Fibroblast of skin of back (primary cell): Measurements from ENCODE around the gene CYTH3.
"Not testable (repeated sequence)": the region's sequence is repeated elsewhere in the genome, so short reads cannot be mapped to it uniquely, and the experiment has no call there.

Experiments used
- DNase-seq: peaks from one replicate; pipeline ENCODE4 v3.0.0-alpha.2; 2013

The CYTH3 gene

DNA sequence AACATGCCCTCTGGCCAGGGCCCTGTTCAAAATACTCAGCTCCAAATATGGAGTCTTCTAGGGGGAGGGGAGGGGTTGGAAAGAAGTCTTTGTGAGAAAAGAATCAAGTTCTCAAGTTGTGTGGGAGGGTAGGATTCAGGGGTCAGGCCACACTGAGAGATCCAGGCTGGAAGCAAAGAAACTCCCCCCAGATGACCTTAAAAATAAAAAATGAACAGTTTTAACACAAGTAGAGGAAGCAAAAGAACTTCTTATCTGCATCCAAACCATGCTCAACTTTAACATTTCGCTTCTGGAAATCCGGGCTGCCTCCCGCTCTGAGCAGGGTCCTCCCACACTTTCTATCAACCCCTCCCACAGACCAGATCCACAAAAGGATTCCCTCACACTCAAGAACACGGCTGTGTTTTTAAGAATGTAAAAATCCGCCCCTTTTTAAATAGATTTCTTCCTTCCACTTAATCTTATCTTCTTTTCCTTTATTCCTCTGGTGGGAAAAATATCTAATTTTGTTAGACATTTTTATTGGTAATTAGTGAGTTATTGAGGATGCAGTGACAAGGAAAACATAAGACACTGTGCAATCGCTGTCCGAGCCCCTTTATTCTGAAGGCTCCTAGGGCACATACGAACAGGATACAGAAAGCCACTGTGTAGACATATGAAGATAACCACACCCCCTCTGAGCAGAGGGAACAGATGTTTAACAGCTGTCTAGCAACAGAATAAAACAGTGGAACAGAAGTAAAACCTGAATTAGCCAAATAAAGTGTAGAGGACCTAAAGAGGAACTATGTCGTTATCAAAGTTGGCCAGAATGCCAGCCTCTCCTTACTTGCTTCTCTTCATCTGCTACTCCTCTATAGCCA lies 43.8 kb downstream of the CYTH3 start:
- DNase-seq, result peak; percentile 46

DNA sequence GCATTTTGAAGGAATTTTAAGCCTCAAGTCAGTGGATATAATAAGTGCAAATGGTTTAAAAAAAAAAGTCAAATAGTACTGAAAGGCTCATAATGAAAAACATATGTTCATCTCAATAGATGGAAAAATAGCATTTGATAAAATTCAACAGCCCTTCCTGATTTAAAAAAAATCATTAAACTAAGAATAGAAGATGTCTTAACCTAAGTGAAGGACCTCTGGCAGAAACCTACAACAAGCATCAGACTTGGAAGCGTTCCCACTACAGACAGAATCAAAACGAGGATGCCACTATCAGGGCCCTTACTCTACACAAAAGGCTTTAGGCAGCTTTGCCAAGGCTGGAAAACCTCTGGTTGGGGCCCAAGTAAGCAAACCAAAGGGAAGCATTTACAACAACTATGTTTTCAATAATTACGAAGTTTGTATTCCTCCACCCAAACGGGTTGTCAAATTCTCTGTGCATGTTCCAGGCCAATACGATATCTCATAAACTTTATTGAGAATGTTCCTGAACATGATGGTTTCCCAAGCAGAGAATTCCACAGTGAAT lies 45.1 kb downstream of the CYTH3 start:
- peak; percentile 67 for DNase-seq

DNA sequence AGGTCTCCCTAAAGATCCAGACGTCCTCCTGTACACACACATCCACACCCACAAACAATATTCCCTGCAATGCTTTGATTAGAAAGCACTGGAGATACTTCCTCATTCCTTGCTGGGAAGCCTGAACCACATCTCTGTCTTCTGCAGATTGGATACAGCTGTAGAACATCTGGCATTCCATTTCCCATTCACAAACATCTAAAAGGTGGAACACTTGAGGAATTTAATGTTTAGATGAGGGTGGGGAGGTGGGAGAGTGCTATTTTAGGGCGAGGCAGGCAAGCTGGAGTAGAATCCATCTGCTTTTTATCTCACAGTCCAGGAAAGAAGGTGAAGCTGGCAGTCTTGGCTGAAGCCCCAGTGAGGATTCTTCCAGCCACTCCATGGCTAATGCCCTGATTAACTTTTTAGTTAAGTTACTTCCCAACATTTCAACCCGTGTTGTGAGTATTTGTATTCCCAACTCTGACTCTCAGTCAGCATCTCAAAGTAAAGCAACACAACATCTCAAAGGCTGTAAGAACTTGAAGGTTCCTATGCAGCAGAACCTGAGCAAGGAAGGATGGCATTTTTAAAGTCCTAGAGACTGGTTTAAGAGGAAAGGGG lies 46.1 kb downstream of the CYTH3 start:
- DNase-seq, result peak; percentile 73

DNA sequence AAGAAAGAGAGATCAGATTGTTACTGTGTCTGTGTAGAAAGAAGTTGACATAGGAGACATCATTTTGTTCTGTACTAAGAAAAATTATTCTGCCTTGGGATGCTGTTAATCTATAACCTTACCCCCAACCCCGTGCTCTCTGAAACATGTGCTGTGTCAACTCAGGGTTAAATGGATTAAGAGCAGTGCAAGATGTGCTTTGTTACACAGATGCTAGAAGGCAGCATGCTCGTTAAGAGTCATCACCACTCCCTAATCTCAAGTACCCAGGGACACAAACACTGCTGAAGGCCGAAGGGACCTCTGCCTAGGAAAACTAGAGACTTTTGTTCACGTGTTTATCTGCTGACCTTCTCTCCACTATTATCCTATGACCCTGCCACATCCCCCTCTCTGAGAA lies 49.0 kb downstream of the CYTH3 start:
- not testable (repeated sequence) for DNase-seq

DNA sequence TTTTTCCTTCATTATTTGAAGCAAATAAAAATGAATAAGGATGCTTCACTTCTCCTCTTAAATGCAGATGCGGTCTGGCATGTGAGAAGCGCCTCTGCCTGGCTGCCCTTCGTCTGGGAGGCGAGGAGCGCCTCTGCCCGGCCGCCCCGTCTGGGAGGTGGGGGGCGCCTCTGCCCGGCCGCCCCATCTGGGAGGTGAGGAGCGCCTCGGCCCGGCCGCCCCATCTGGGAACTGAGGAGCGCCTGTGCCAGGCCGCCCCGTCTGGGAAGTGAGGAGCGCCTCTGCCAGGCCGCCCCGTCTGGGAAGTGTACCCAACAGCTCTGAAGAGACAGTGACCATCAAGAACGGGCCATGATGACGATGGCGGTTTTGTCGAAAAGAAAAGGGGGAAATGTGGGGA lies 49.4 kb downstream of the CYTH3 start:
- DNase-seq, result not testable (repeated sequence)

DNA sequence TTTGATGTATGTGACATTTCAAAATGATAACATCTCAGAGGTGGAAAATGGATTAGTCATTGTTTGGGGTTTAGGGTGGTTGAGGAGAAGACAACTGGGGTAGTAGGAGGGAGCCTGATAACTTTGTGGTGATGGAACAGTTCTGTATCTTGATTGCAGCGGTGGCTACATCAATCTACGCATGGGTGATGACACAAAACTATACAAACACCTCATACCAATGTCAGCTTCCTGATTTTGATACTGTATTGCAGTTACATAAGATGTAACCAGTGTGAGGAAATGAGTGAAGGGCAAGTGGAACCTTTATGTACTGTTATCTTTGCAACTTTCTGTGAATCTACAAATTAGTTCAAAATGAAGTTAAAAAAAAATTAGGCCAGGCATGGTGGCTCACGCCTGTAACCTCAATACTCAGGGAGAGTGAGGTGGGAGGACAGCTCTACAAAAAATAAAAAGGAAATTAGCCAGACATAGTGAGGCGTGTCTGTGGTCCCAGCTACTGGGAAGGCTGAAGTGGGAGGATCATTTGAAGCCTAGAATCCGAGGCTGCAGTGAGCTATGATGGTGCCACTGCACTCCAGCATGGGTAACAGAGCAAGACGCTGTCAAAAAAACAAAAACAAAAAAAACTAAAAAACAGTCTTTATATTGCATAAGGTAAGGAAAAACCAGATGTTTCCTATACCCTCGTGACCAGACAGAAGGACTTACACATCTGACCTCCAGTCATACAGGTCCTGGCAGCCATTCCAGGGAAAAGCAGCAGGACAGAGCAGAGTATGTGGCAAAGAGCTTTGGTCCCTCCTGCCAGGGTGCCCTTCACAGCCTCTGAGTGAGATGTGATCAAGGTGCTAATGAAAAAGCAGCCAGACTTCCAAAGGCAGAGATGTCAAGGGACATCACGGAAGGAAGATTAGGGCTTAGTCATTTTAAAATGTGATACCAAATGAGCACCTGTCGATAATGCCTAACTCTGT lies 50.8 kb downstream of the CYTH3 start:
- DNase-seq, result no peak

DNA sequence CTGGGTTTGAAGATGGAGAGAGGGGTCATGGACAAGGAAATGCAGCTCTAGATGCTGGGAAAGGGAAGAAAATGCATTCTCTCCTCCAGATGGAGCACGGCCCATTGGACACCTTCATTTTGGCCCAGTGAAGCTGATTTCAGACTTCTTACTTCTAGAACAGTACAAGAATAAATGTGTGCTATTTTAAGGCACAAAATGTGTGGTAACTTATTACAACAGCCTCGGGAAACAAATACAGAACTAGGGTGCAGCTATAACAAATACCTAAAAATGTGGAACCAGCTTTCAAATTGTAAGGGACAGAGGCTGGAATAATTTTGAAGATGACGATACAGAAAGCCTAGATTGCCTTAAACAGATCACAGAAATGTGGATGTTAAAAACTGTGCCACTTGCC lies 54.1 kb downstream of the CYTH3 start:
- DNase-seq, result no peak

DNA sequence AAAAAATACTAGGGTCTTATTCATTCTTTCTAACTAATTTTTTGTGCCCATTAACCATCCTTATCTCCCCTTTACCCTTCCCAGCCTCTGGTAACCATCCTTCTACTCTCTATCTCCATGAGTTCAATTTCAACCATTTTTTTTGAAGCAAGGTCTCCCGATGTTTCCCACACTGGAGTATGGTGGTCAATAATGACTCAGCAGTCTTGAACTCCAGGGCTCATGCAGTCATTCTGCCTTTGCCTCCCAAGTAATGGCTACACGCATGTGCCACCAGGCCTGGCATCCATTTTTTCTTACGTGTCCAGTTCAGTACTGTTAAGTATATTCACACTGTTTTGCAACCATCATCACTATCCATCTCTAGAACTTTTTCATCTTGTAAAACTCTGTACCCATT lies 60.4 kb downstream of the CYTH3 start:
- DNase-seq, result no peak

DNA sequence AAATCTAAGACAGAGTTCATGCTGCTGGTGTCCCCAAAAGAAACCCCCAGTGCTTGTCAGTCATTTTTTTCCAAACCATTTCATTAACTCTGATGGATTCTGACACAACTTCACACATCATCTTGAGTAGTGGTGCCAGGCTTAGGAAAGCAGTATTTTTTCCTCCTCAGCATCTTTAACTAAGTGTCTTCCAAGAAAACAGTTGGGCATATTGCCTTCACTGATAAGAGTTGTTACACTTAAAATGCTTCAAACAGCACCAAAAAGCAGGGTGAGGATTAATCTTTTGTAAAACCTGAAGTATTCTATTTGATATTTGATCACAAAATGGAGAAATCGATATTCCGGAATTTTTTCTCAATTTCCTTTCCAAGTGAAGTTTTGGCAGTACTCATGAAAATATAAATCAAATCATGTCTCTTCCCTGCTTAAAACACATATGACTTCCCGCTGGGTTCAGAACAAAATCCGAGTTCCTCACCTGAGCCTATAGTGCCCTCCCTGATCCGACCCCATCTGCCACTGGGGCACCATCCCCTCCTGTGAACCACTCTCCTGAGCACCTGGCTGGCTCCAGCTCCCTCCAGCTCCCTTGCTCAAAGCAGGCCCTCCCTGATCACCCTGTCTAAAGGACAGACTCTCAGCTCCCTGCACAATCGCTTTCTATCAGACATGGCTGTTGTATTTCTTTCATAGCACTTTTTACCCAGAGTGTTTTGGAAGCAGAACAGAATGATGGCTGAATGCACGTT lies 61.6 kb downstream of the CYTH3 start:
- no peak for DNase-seq

DNA sequence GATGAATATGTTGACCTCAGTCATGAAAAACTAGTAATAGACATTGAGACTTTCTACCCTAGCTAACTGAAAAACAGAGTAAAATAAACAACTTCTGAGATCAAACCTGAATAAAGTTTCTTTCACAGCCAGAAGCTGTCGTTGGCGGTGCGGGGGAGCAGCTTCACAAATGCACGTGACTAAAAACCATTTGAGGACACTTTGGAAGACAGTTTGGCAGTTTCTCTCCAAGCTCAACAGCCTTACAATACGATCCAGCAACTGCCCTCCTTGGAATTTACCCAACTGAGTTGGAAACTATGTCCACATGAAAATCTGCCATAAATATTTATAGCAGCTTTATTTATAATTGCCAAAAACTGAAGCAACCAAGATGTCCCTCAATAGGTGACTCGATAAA lies 63.1 kb downstream of the CYTH3 start:
- no peak for DNase-seq

DNA sequence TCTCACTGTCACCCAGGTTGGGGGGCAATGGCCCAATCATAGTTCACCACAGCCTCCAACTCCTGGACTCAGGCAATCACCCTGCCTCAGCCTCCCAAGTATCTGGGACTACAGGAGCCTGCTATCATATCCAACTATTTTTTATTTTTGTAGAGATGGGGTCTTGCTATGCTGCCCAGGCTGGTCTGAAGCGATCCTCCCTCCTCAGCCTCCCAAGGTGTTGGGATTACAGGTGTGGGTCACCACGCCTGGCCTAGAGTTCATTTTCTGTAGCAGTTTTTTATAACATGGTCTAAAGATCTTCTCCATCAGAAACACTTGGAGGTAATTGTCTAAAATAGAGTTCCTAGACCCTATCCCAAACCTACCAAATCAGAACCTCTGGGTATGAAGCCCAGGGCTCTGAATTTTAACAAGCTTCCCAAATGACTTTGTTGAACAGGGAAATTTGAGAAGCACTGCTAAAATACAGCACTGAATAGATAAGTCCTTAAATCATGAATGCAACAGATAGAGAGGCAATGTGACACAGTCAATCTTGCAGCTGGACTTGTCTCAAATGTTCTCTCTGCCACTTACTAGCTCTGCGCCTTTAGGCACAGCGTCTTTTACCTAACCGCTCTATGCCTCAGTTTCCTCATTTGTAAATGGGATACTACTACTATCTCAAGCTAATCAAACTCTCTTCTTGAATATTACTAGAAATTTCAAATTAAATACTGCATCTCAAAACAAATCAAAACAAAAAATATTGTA lies 63.7 kb downstream of the CYTH3 start:
- DNase-seq, result no peak

DNA sequence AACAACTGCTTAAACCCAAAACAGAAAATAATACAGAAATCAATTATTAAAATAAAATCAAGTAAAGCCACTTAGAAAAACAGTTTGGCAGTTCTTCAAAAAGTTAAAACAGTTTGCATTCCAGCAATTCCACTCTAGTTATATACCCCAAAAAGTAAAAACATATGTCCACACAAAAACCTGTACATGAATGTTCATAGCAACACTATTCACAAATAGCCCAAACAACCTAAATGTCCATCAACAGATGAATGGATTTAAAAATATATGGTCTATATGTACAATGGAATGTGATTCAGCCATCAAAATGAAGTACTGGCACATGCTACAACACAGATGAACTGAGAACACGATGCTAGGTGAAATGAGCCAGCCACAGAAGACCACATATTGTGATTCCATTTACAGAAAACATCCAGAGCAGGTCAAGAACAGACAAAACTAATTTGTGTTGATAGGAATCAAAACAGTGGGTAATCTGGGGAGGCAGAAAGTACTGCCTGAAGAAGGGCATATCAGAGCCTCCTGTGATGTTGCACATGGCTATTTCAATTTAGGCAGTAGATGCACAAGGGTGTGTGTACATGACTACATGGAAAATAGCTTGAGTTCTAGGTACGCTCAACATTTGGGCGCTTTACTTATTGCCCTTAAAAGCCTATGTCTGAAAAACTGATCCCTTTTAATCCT lies 66.3 kb downstream of the CYTH3 start:
- peak; percentile 60 for DNase-seq

DNA sequence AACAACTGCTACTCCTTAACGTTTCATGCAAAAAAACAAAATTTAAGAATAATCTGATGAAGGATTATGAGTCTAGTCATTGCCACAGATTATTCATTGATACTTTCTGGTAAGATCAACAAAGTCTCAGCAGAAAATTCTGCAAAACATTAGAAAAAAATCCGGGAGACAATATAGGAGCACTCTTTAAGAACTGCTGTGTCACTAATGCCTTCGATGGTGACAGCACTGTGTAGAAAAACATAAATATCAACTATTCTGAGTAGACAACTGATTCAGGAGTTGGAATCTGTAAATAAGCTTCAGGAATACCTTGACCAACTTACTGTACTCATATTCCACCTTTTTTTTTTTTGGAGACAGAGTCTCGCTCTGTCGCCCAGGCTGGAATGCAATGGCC lies 69.0 kb downstream of the CYTH3 start:
- DNase-seq, result no peak

DNA sequence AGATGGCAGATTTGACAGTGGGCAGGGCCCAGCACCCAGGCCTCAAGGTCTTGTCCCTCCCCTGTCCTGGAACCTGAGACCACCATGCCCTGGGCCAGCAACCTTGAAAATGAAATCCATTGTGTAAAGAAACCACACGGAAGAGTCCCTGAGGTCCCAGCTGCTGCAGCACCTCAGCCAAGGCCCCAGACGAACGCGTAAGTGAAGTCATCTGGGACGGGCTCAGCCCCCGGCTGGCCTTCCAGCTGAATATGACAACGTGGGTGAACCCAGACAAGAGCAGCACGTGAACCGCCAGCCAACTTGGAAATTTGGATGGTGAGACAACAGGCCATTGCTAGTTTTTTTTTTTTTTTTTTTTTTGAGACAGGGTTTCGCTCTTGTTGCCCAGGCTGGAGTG lies 70.3 kb downstream of the CYTH3 start:
- DNase-seq, result no peak

DNA sequence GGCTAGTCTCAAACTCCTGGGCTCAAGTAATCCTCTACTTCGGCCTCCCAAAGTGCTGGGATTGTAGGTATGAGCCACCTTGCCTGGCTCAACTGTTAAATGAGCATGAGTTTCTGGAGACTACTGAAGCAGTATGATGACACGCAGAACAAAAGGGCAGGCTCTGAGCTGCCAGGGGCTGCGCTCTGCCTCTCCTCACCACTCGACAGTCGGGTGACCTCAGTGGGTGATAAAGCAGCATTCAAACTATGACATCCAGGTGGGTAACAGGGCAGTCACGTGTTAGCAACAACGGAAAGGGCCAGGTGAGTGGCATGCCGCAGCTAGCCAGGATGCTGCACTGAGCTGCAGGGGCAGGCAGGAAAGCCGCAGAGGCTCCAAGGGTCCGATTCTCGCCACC lies 71.5 kb downstream of the CYTH3 start:
- no peak for DNase-seq

DNA sequence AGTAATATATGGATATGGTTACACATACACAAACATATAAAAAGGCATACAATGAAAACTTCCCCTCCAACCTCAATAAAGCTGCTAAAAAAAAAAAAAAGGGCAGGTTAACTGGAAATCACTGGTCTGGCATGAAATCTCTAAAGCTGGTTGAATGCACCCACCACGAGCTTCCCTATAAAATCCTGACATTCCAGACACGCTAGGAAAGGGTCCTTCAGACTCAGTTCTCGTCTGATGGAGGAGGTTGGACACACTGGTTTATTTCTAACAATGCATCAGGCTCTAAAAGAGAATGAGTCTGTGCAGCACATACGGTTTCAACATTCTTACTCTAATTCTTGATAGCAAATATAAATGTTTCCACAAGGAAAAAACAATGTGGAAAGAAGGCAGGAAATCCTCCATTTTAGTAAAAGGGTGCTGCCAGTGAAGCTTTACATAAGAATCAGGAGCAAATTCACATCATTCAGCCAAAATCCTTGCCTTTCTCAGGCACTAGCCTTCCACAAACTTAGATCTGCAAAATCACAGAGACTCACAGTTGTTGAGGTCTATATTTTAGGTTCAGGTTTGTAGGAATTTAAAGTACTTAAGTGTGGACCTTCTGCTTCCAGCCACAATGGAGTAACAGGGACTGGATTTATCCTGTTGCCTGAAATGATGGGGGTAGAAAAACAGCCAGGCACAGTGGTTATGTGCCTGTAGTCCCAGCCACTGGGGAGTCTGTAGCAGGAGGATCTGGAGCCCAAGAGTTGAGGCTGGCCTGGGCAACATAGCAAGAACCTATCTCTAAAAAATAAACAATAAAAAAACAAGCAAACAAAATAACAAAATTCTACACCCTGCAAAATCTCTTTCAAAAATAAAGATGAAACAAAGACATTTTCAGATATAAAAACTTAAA lies 73.5 kb downstream of the CYTH3 start:
- no peak for DNase-seq

DNA sequence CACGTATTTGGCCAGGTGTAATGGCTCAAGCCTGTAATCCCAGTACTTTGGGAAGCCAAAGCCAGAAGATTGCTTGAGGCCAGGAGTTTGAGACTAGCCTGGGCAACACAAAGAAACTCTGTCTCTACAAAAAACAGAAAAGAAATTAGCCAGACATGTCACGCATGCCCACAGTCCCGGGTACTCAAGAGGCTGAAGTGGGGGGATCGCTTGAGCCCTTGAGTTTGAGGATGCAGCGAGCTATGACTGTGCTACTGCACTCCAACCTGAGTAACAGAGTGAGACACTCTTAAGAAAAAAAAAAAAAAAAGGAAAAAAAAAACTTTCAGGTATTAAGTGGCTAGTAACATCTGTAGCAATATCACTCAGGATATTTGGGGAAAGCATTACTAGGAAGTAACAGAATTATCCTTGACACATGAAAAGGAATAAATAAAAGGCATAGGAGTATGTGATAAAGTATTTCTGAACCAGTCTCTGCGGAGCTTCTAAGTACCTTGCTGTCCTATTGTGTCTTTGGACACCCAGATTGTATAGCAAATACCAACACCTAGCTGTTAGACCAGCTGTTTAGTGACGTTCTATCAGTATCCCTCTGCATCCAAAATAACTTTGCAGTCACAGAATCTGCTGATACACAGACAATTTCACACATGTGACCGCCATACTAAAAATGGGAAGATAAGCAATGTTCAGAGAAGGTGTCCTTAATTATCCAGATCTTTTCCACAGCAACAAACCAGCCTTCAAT lies 74.4 kb downstream of the CYTH3 start:
- no peak for DNase-seq

DNA sequence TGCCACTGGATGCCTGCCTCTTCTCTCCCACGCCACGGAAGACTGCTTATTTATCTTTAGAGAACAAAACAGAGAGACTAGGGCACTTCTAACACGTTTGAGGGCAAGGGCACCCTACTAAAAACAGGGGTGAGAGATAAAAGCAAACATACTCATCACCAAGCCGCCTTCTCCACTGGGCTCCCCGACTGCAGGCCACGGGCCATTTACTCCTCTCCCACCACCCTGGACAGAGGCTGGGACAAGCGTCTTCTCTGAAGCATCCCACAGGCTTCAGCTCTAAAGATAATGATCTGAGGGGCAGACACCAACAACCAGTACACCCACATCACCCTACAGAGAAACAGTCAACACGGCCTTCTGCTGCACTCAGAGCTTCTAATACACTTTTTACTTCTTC lies 78.7 kb downstream of the CYTH3 start:
- DNase-seq, result no peak

DNA sequence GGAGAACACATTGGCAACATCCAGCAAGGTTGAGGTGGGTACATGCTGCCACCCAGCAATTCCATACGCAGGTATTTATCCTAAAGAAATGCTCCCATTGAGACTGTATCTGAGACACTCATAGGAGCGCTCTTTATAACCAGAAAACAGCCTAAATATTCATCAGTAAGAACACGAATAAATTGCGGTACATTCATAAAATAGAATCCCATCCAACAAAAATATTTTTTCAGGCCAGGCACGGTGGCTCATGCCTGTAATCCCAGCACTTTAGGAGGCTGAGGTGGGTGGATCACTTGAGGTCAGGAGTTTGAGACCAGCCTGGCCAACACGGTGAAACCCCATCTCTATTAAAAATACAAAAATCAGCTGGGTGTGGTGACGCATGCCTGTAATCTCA lies 81.9 kb downstream of the CYTH3 start:
- DNase-seq, result not testable (repeated sequence)
